Activated CD4-positive, alpha-beta T cell treated with anti-CD3 and anti-CD28 coated beads, Interleukin-2, amount 50 U/mL, for 16 hours (primary cell): ENCODE results near the gene POLR2J.
"Not testable (repeated sequence)": the region's sequence is repeated elsewhere in the genome, so short reads cannot be mapped to it uniquely, and the experiment has no call there.

Experiments used
- DNase-seq: peaks from one replicate; pipeline ENCODE4 v3.0.0-alpha.2; 2020

Gene POLR2J

GRCh38 chr7:102494473-102495149 is 15.9 kb upstream of the POLR2J start:
- not testable (repeated sequence) for DNase-seq

GRCh38 chr7:102494026-102494425 is 15.3 kb upstream of the POLR2J start:
- DNase-seq: not testable (repeated sequence)

GRCh38 chr7:102493220-102493935 is 14.7 kb upstream of the POLR2J start:
- DNase-seq: not testable (repeated sequence)

- DNase-seq: peak; percentile 38
Observed at GRCh38 chr7:102490529-102491075, 11.9 kb upstream of the POLR2J start.

GRCh38 chr7:102484317-102484716 is 5.6 kb upstream of the POLR2J start:
- not testable (repeated sequence) for DNase-seq

- not testable (repeated sequence) for DNase-seq
Observed at GRCh38 chr7:102481962-102482361, 3.2 kb upstream of the POLR2J start.

GRCh38 chr7:102479982-102480637 is 1.4 kb upstream of the POLR2J start:
- DNase-seq: peak; percentile 48

- not testable (repeated sequence) for DNase-seq
Observed at GRCh38 chr7:102479209-102479584, 475 bp upstream of the POLR2J start.

- DNase-seq: not testable (repeated sequence)
Observed at GRCh38 chr7:102474736-102475435, 3.8 kb downstream of the POLR2J start.

GRCh38 chr7:102474116-102474515 is 4.6 kb downstream of the POLR2J start:
- DNase-seq: not testable (repeated sequence)

- no peak for DNase-seq
Observed at GRCh38 chr7:102473271-102473991, 5.3 kb downstream of the POLR2J start.

GRCh38 chr7:102472126-102473041 is 6.3 kb downstream of the POLR2J start:
- no peak for DNase-seq

- no peak for DNase-seq
Observed at GRCh38 chr7:102471791-102472125, 7.0 kb downstream of the POLR2J start.

GRCh38 chr7:102469972-102470825 is 8.5 kb downstream of the POLR2J start:
- DNase-seq: no peak

- no peak for DNase-seq
Observed at GRCh38 chr7:102469351-102469971, 9.3 kb downstream of the POLR2J start.

GRCh38 chr7:102468478-102469350 is 10.0 kb downstream of the POLR2J start:
- DNase-seq: no peak

GRCh38 chr7:102467581-102468477 is 10.9 kb downstream of the POLR2J start:
- no peak for DNase-seq

- DNase-seq: no peak
Observed at GRCh38 chr7:102466097-102466496, 12.6 kb downstream of the POLR2J start.
